Cardiac muscle cell (in vitro differentiated cells and primary cell): ENCODE results near the gene ACACB. TPM values are rescaled to one million over a fixed set of nuclear protein-coding genes. Genes with fewer than 3 reads are reported as not detected.

Source experiments
- DNase-seq, 2 donors: peaks; one replicate each; pipeline versions ENCODE4 v3.0.0 to v3.0.0-alpha.2; 2010 to 2017; ENCODE audit warnings: low read depth in 1 of 2, low spot score in 1 of 2
- H3K27ac ChIP-seq: fragments of 200-600 bp; sonication (generic); 2 replicates; pipeline ENCODE4 v1.5.1; 2016
- H3K27me3 ChIP-seq: fragments of 200-600 bp; sonication (generic); 2 replicates; pipeline ENCODE4 v1.6.0; 2016; ENCODE audit warnings: control low read depth
- H3K36me3 ChIP-seq: fragments of 200-600 bp; sonication (generic); 2 replicates; pipeline ENCODE4 v1.5.1; 2016; ENCODE audit warnings: control low read depth
- H3K4me1 ChIP-seq: fragments of 200-600 bp; sonication (generic); 2 replicates; pipeline ENCODE4 v1.8.1; 2017; ENCODE audit warnings: low read depth, mild to moderate bottlenecking, mixed run types
- H3K4me3 ChIP-seq: fragments of 200-600 bp; sonication (generic); 2 replicates; pipeline ENCODE4 v1.5.1; 2016; ENCODE audit warnings: mild to moderate bottlenecking
- H3K9me3 ChIP-seq: fragments of 200-600 bp; sonication (generic); 2 replicates; pipeline ENCODE4 v1.5.1; 2017; ENCODE audit warnings: low read depth, mild to moderate bottlenecking, control low read depth
- CTCF ChIP-seq: IDR thresholded peaks from 2 replicates; pipeline ENCODE4 v1.5.1; 2012; ENCODE audit warnings: low read depth, mild to moderate bottlenecking, low read length
- polyA plus RNA-seq: library from polyadenylated mRNA; unstranded; fragments of >200 nt; fragmentation: Nextera tagmentation; extraction: Ambion mirVana; gene quantifications from 2 replicates; pipeline ENCODE4 v1.2.1, GENCODE V29; 2016
- total RNA-seq: library from RNA; depleted of rRNA; stranded (reverse); fragments of >200 nt; gene quantifications from 2 replicates; pipeline ENCODE4 v1.2.3, GENCODE V29; 2016

ACACB gene
- total and polyA plus RNA-seq, 2 experiments from 2014 or later = 28.9 to 78.0 TPM

- Histone ChIP-seq H3K27ac (no peak overlapping the region), H3K27me3 (no peaks in the 10 kb centered on the region), H3K36me3 (peaks cover 60% of the 10 kb centered on the region), H3K4me3 (no peak overlapping the region), H3K4me1 (no peaks in the 10 kb centered on the region), H3K9me3 (no peaks in the 10 kb centered on the region)
- no peak for DNase-seq
- no peak for TF ChIP-seq CTCF
Observed at GRCh38 chr12:109219938-109220337, 103.6 kb downstream of the ACACB start.

GRCh38 chr12:109221277-109221931 is 105.0 kb downstream of the ACACB start:
- Histone ChIP-seq H3K9me3 (no peaks in the 10 kb centered on the region), H3K4me1 (no peaks in the 10 kb centered on the region), H3K27me3 (no peaks in the 10 kb centered on the region), H3K4me3 (no peak overlapping the region), H3K27ac (no peak overlapping the region), H3K36me3 (peaks cover 61% of the 10 kb centered on the region)
- TF ChIP-seq CTCF = no peak
- DNase-seq = no peak

GRCh38 chr12:109222062-109222461 is 105.7 kb downstream of the ACACB start:
- Histone ChIP-seq H3K4me3 (no peak overlapping the region), H3K27ac (no peak overlapping the region), H3K36me3 (peaks cover 54% of the 10 kb centered on the region), H3K4me1 (no peaks in the 10 kb centered on the region), H3K27me3 (no peaks in the 10 kb centered on the region), H3K9me3 (no peaks in the 10 kb centered on the region)
- TF ChIP-seq CTCF = no peak
- DNase-seq = no peak

DNA sequence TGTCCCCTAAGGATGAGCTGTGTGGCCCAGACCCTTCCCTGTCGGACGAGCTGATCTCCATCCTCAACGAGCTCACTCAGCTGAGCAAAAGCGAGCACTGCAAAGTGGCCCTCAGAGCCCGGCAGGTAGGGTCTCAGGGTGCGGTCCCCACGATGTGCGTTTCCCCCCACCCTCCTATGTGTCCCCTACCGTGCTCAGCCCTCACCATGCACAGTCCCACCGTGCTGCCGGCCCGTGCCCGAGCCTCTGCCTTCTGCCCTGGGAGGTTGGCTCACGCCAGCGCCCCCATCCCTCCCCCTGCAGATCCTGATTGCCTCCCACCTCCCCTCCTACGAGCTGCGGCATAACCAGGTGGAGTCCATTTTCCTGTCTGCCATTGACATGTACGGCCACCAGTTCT is 106.1 kb downstream of the ACACB start:
- Histone ChIP-seq H3K9me3 (no peaks in the 10 kb centered on the region), H3K4me1 (no peaks in the 10 kb centered on the region), H3K27me3 (no peaks in the 10 kb centered on the region), H3K36me3 (peaks cover 52% of the 10 kb centered on the region), H3K4me3 (no peak overlapping the region), H3K27ac (no peak overlapping the region)
- no peak for TF ChIP-seq CTCF
- DNase-seq = no peak

GRCh38 chr12:109223211-109223610 is 106.8 kb downstream of the ACACB start:
- no peaks in the 10 kb centered on the region for H3K27me3 ChIP-seq
- no peak overlapping the region for H3K27ac ChIP-seq
- TF ChIP-seq CTCF = no peak
- no peak overlapping the region for H3K4me3 ChIP-seq
- peaks cover 46% of the 10 kb centered on the region for H3K36me3 ChIP-seq
- no peak for DNase-seq
- H3K4me1 ChIP-seq = no peaks in the 10 kb centered on the region
- no peaks in the 10 kb centered on the region for H3K9me3 ChIP-seq
